GM18867 (cell line): ENCODE data around the gene COL5A3.

Experiments
- ATAC-seq: cut with Tn5 transposase; IDR thresholded peaks from one replicate; pipeline ENCODE4 v1.9.1; 2021; ENCODE audit warnings: mild to moderate bottlenecking, moderate library complexity; ENCODE audit not compliant: unreplicated experiment

COL5A3 gene

DNA sequence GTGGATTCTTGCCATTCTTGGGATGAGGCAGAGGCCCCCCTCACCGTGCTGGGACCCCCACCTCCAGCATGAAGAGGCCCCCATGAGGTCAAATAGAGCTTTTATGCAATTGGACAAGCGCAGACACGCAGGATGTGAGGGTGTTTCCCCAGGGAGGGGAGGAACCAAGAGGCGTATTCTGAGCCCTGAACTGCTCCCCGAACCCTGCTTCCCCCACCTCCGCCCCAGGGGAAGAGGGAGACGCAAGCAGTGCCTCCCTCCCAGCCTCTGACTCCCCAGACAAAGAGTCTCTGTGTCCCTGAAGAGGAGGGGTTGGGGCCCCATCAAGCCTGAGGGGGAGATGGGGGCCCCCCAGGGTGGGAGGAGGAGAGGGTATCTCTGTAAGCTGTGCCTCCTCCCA, 1.7 kb upstream of the COL5A3 start:
- no peak for ATAC-seq

DNA sequence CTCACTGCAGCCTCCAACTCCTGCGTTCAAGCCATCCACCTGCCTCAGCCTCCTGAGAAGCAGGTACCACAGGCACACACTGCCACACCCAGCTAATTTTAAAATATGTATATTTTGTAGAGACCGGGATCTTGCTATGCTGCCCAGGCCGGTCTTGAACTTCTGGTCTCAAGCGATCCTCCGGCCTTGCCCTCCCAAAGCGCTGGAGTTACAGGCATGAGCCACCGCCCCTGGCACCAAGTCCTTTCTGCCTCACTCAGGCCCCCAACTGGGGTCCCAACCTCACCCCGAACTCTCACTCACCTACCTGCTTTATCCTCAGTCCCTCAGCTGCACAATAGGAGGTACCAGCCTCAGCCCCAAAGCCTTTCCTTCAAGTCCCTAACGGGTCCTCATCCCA, 635 bp upstream of the COL5A3 start:
- no peak for ATAC-seq

DNA sequence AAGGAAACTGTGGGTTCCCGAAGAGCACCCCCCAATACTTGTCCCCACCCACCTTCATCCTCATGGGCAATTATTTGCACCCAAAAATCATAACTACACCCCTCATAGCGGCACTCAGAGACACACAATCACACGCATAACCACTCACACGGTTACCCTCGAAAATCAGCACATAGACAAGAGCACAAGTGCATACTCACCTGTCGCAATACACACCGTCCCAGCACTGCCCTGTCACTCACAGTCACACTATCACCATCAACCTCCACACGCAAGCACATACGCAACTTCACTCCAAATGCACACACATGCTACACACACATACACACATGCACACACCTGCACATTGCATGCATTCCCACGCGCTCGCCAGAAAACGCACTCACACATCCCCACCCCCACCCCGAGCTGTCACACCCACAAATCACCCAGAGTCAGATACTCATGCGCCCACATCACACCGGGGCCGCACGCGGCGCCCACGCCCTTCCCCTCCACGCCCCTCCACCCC, 535 bp downstream of the COL5A3 start:
- ATAC-seq: no peak

DNA sequence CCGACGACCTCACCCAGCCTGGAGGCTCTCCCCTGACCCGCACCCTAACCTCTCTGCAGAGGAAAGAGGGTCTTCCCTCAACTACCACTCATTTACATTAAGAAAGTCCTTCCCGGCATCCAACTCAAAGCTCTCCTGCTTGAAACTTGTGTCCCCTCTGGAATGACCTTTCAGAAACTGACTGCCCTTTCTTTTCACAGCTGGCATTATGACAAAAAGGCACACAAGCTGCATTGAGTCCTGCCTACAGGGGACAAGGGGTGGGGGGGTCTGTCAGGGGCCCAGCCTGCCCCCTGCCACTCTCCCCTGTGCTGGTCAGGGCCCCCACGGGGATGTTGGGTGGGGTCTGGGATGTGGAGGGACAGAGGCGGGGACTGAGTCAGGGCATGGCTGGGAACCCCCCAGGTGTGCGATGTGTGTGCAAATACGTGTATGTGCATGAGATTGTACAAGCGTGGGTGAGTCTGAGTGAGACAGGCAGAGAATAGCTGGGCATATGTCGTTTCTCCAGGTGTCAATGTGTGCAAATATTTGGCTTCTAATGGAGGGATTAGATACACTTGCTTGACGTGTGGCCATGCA, 2.0 kb downstream of the COL5A3 start:
- no peak for ATAC-seq

- no peak for ATAC-seq
These were observed 2.7 kb downstream of the COL5A3 start for GRCh38 chr19:10007371-10008183.

GRCh38 chr19:10006752-10007323, 3.5 kb downstream of the COL5A3 start:
- ATAC-seq: no peak

DNA sequence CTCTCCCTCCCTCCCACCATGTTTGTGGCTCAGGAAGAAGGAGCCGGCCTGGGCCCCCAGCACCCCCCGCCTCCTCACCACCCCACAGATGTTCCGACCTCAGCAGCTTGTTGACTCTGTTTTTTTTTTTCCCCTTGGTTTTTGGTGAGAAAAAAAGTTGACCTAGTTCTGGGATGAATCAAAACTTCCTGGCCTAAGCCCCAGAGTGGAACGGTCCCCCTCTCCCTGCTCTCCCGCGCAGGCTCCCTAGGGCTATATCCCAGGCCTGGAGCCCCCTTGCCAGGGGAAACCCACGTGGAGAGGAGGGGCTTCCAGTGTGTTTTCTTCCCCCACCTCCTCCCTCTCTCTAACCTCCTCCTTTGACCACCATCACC, 4.0 kb downstream of the COL5A3 start:
- no peak for ATAC-seq

GRCh38 chr19:10005632-10006334, 4.5 kb downstream of the COL5A3 start:
- no peak for ATAC-seq

- ATAC-seq: no peak
These were observed 5.7 kb downstream of the COL5A3 start for GRCh38 chr19:10004617-10005016.

DNA sequence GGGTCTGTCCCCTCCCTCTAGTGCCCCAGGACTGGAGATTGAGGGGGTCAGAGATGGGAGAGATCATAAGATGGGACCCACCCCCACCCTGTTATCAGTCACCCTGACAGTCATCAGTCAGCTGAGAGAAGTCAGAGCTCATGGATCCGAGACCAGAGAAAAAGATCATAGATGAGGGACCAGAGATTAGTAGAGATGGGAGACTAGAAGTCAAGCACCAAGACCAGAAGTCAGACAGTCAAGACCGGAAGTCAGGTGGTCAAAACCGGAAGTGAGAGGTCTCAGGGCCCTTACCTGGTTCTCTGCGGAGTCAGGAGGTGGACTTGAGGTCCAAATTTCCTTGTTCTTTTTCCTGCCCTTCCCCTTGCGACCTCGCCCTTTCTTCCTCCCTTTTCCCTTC, 7.0 kb downstream of the COL5A3 start:
- no peak for ATAC-seq

DNA sequence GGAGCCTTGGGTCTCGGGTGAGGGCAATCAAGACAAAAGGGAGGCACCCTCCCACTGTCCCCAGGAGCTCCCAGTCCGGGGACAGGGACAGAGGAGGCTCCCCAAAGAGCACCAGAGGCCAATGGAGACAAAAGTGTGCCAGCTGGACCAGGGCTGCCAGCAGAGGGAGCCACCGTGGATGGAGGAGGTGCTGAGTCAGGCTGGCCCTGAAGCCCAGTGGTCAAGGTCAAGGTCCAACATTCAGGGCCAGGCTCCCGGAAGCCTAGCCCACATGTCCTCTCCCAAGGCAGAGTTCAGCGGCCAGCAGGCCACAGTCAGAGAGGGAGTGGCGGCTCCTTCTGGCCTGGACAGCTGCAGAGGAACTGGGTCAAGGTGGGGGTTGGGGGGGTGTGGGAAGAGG, 8.4 kb downstream of the COL5A3 start:
- no peak for ATAC-seq

DNA sequence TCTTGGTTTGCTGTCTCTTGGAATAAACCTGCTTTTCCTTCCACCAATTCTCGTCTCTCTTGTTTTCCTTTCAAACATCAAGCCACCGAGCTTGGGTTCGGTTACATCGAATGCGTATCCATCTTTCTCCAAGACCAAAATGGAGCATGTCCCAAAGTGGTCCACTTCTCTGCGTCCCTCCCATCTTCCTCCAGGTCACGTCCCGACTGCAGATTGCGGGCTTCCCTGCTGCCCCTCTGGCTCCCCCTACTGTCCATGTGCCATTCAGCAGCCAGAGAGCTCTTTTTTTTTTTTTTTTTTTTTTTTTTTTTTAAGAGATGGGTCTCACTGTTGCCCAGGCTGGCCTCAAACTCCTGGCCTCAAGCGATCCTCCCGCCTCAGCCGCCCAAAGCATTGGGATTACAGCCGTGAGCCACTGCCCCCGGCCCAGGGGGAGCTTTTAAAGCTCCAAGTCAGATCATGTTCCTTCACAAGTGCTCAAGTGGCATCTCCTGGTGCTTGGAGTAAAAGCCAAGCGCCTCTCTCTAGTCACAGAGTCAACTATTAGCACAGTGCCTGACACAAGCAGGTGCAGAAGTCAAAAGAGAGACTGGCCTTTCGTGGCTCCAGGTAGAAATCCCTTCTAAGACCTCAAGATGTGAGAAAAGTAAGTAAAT, 10.0 kb downstream of the COL5A3 start:
- ATAC-seq: no peak

- no peak for ATAC-seq
These were observed 13.8 kb downstream of the COL5A3 start for GRCh38 chr19:9996541-9996940.

GRCh38 chr19:9995999-9996398, 14.3 kb downstream of the COL5A3 start:
- no peak for ATAC-seq

GRCh38 chr19:9995084-9995483, 15.2 kb downstream of the COL5A3 start:
- ATAC-seq: no peak

DNA sequence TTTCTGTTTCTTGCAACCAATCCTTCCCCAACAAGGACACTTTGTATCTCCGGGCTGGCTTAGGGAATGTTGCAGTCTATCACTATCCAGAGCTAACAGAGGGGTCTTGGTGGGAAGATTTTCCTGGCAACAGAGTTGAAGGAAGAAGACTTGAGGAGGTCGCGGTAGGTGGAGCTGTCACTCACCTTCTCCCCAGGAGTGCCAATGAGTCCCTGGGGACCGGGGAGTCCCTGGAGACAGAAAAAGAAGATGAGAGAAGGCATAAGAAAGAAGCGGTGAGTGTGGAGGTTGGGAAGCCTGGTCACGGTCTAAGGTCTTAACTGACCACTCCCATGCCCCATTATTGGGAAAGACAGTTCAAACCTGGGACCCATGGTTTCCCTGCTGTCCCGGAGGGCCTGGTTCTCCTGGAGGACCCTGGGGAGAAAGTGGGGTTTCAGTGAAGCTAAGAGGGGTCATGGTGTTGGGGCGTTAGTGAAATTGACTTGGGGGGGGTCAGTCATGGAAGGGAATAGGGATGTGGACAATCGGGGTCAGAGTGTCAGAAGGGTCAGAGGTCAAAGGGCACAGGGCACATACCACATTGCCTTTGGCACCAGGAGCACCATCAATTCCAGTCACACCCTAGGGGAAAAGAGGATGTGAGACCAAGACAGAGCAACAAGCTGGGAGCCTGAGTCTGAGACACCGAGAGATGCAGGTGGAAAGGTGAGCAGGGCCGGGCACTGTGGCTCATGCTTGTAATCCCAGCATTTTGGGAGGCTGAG, 18.7 kb downstream of the COL5A3 start:
- no peak for ATAC-seq

DNA sequence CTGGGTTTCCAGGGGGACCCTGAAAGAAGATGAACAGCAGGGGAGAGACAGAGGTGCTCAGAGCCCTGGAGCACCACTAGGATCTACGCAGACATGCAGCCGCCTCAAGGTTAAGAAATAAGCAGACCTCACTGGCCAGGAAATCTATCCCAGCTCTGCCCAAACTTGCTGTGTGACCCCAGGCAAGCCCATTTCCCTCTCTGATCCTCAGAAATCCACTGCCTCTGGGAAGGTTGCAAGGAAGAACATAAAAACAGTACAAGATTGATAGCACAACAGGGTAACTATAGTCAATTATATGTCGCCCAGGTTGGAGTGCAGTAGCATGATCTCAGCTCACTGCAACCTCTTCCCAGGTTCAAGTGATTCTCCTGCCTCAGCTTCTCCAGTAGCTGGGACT, 20.8 kb downstream of the COL5A3 start:
- no peak for ATAC-seq

- no peak for ATAC-seq
These were observed 23.5 kb downstream of the COL5A3 start for GRCh38 chr19:9986787-9987281.

DNA sequence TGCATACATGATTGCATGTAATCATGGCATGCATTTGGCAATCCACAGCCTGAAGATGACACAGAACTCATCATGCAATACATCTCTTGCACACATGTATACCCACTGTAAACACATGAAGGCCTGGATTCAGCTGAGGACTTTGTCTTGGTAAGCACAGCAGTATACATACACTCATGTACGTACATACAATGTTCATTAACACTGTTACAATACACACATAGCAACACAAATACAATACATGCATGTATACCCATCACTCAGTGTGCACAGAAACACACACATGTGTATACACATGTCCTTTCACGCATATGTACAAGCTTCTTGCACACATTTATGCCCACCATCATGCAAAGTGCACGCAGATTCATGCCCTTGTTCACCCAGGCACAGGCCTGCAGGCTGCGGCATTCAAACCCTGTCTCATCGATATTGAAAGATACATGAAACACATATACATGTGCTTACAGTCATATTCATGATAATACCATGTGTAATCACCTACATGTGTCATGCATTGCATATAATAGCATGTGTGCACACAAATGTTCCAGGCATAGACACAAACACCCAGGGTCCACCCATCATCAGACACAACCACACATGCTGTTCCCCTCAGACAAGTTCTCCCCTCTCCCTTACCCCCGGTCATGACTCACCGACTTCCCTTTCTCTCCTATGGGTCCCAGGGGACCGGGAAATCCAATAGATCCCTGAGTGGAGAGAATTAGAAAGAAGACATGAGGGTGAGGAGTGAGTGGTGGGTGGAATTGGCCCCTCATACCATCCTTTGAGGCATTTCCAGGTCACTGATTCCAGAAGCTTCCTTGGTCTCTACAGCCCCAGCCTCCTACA, 28.7 kb downstream of the COL5A3 start:
- ATAC-seq: no peak
